Testis (tissue), 3 donors: Measurements from ENCODE around the gene ZNF264. TPM values are rescaled to one million over a fixed set of nuclear protein-coding genes. Genes with fewer than 3 reads are reported as not detected.

Source experiments
- DNase-seq: peaks from one replicate; pipeline ENCODE4 v3.0.0-alpha.2; 2019
- H3K27ac ChIP-seq, 2 donors: fragments of 200-600 bp; sonication (generic); one replicate each; pipeline ENCODE4 v1.5.1; 2019
- H3K27me3 ChIP-seq: fragments of 200-600 bp; sonication (generic); one replicate; pipeline ENCODE4 v1.5.1; 2019
- H3K36me3 ChIP-seq: fragments of 200-600 bp; sonication (generic); one replicate; pipeline ENCODE4 v1.5.1; 2017; ENCODE audit warnings: low read depth; ENCODE audit errors: missing control alignments
- H3K4me1 ChIP-seq: fragments of 200-600 bp; sonication (generic); one replicate; pipeline ENCODE4 v1.5.1; 2019
- H3K4me3 ChIP-seq, 2 donors: fragments of 200-600 bp; sonication (generic); one replicate each; pipeline ENCODE4 v1.5.1; 2017 to 2019
- H3K9me3 ChIP-seq: fragments of 200-600 bp; sonication (generic); one replicate; pipeline ENCODE4 v1.5.1; 2017
- CTCF ChIP-seq, 3 experiments: fragments of 450-650 bp in 2 of 3; fragments of 200-600 bp in 1 of 3; sonication (generic) in 1 of 3; IDR thresholded peaks; one replicate each; pipeline ENCODE4 v1.5.1; 2016 to 2019; ENCODE audit warnings: antibody characterized with exemption in 3 of 3, mild to moderate bottlenecking in 2 of 3, moderate library complexity in 1 of 3
- POLR2A ChIP-seq: fragments of 450-650 bp; IDR thresholded peaks from one replicate; pipeline ENCODE4 v1.6.1; 2017; ENCODE audit warnings: antibody characterized with exemption, mild to moderate bottlenecking, moderate library complexity
- WGBS, 2 donors: methylation state at CpG; one replicate each; pipeline ENCODE4 v1.1.5; 2018; 5-methylcytosine and 5-hydroxymethylcytosine counted together
- intact Hi-C: fragments of 100-400 bp; cut with DNase I; formaldehyde crosslinking; loops from one replicate; pipeline ENCODE4 v1.15.1; 2023; ENCODE audit warnings: low total_unique reads
- polyA plus RNA-seq: library from polyadenylated mRNA; stranded (reverse); fragments of 350-450 nt; fragmentation: Illumina TruSeq; extraction: RNeasy Lipid Tissue Mini Kit (QIAGEN cat#74804); gene quantifications from one replicate; pipeline ENCODE4 v1.2.3, GENCODE V29; 2014; ENCODE audit warnings: low read depth, low replicate concordance; ENCODE audit not compliant: insufficient read depth
- total RNA-seq, 2 donors: library from RNA; depleted of rRNA; stranded (reverse); fragments of >200 nt; gene quantifications; one replicate each; pipeline ENCODE4 v1.2.3, GENCODE V29; 2016

ZNF264 gene
- total and polyA plus RNA-seq, 3 donors from 2014 or later: 28.7 to 48.3 (median 47.6) TPM

DNA sequence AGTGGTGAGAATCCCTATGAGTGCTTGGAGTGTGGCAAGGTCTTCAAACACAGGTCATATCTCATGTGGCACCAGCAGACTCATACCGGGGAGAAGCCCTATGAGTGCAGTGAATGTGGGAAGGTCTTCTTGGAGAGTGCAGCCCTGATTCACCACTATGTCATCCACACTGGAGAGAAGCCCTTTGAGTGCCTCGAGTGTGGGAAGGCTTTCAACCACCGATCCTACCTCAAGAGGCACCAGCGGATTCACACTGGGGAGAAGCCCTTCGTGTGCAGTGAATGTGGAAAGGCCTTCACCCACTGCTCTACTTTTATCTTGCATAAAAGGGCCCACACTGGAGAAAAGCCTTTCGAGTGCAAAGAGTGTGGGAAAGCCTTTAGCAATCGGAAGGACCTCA is 20.8 kb downstream of the ZNF264 start:
- 90 to 99% methylated on average over 7 of the region's 7 CpGs for WGBS, 2 donors
- intact Hi-C loops: no loop called here
- no peaks in the 10 kb centered on the region for H3K27me3 ChIP-seq
- no peak overlapping the region for H3K27ac ChIP-seq
- H3K4me3 ChIP-seq: no peak overlapping the region
- no peak for DNase-seq
- TF ChIP-seq POLR2A (no peak), CTCF (IDR thresholded peaks at IDR 0.05) (no peak)
- peaks cover 5% of the 10 kb centered on the region for H3K36me3 ChIP-seq
- no peaks in the 10 kb centered on the region for H3K9me3 ChIP-seq
- H3K4me1 ChIP-seq: no peaks in the 10 kb centered on the region

- no peaks in the 10 kb centered on the region for H3K27me3 ChIP-seq
- no peak for TF ChIP-seq POLR2A
- H3K9me3 ChIP-seq: no peaks in the 10 kb centered on the region
- no peaks in the 10 kb centered on the region for H3K4me1 ChIP-seq
- no peak for DNase-seq
- WGBS, 2 donors: 73 to 81% methylated on average over 5 of the region's 5 CpGs
- intact Hi-C loops: no loop called here
- no peak overlapping the region for H3K27ac ChIP-seq
- no peak overlapping the region for H3K4me3 ChIP-seq
- no peaks in the 10 kb centered on the region for H3K36me3 ChIP-seq
Measured at GRCh38 chr19:57227502-57227901, 36.2 kb downstream of the ZNF264 start.

DNA sequence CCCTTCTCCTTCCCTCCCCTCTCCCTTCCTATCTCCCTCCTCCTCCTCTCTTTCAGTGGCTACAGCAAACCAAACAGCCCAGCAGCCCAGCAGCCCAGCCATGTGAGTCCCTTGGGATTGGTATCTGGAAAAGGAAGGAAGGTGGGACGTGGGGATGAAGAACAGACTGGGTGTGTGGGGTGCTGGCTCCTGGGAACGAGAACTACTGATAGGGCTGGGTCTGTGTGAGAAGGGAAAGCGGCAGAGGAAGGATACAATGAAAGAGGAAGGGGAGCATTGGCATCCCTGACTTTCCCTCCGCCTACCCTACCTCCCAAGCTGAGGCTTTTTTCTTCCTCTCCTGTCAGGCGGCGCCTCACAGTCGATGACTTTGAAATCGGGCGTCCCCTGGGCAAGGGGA is 40.4 kb downstream of the ZNF264 start:
- no peak for DNase-seq
- 48 to 65% methylated on average over 9 of the region's 9 CpGs for WGBS, 2 donors
- intact Hi-C loops: no loop called here
- H3K36me3 ChIP-seq: no peaks in the 10 kb centered on the region
- no peaks in the 10 kb centered on the region for H3K9me3 ChIP-seq
- H3K4me3 ChIP-seq: no peak overlapping the region
- H3K27me3 ChIP-seq: no peaks in the 10 kb centered on the region
- no peaks in the 10 kb centered on the region for H3K4me1 ChIP-seq
- no peak overlapping the region for H3K27ac ChIP-seq
- TF ChIP-seq CTCF (IDR thresholded peaks at IDR 0.05) (no peak), POLR2A (no peak)

GRCh38 chr19:57233207-57233606 is 41.9 kb downstream of the ZNF264 start:
- 87 to 89% methylated on average over 1 of the region's 1 CpG for WGBS, 2 donors
- H3K9me3 ChIP-seq: no peaks in the 10 kb centered on the region
- intact Hi-C loops: no loop called here
- H3K4me1 ChIP-seq: no peaks in the 10 kb centered on the region
- TF ChIP-seq CTCF (IDR thresholded peaks at IDR 0.05) (no peak), POLR2A (no peak)
- H3K27me3 ChIP-seq: no peaks in the 10 kb centered on the region
- no peak overlapping the region for H3K27ac ChIP-seq
- DNase-seq: no peak
- H3K4me3 ChIP-seq: no peak overlapping the region
- no peaks in the 10 kb centered on the region for H3K36me3 ChIP-seq

DNA sequence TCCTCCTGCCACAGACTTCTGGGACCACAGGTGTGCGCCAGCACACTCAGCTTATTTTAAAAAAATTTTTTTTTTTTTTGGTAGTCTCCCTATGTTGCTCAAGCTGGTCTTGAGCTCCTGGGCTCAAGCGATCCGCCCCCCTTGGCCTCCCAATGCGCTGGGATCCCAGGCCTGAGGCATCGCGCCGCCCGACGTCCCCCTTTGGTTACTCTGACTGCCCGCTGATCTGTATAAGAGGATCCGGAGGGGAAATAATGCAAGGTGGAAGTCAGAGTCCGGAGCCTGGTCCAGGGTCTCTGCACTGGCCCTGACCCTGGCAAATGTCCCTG is 48.6 kb downstream of the ZNF264 start:
- Histone ChIP-seq H3K4me1 (peaks cover 14% of the 10 kb centered on the region), H3K27ac (peak overlapping the region; percentile 75 to 78), H3K4me3 (peak overlapping the region; percentile 78 to 93), H3K36me3 (no peaks in the 10 kb centered on the region), H3K9me3 (no peaks in the 10 kb centered on the region), H3K27me3 (no peaks in the 10 kb centered on the region)
- no peak for DNase-seq
- intact Hi-C loops: no loop called here
- TF ChIP-seq CTCF (IDR thresholded peaks at IDR 0.05) (no peak), POLR2A (no peak)
- 11 to 54% methylated on average over 4 to 12 of the region's 12 CpGs for WGBS, 2 donors
